Activated naive CD8-positive, alpha-beta T cell treated with anti-CD3 and anti-CD28 coated beads, Interleukin-2, amount 50 U/mL, for 16 hours (primary cell): ENCODE data around the gene PCDHA6.
"Not testable (repeated sequence)": the region's sequence is repeated elsewhere in the genome, so short reads cannot be mapped to it uniquely, and the experiment has no call there.

Experiments used
- DNase-seq: peaks from one replicate; pipeline ENCODE4 v3.0.0-alpha.2; 2020; ENCODE audit warnings: low read depth, low spot score

Gene PCDHA6

GRCh38 chr5:140862441-140863295 is 34.9 kb downstream of the PCDHA6 start:
- no peak for DNase-seq

- DNase-seq = no peak
Measured at GRCh38 chr5:140868721-140869554, 41.2 kb downstream of the PCDHA6 start, which contains the start of gene PCDHA11. Gene PCDHA11 (plus strand): TSS chr5:140868957. CDS start chr5:140869104, 147 bp downstream.

DNA sequence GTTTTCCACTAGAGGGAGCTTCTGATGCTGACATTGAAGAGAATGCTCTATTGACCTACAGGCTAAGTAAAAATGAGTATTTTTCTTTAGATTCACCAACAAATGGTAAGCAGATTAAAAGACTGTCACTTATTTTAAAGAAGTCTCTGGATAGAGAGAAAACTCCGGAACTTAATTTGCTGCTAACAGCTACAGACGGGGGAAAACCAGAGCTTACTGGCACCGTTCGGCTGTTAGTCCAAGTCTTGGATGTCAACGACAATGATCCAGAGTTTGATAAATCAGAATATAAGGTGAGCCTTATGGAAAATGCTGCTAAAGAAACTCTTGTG is 41.8 kb downstream of the PCDHA6 start:
- no peak for DNase-seq

DNA sequence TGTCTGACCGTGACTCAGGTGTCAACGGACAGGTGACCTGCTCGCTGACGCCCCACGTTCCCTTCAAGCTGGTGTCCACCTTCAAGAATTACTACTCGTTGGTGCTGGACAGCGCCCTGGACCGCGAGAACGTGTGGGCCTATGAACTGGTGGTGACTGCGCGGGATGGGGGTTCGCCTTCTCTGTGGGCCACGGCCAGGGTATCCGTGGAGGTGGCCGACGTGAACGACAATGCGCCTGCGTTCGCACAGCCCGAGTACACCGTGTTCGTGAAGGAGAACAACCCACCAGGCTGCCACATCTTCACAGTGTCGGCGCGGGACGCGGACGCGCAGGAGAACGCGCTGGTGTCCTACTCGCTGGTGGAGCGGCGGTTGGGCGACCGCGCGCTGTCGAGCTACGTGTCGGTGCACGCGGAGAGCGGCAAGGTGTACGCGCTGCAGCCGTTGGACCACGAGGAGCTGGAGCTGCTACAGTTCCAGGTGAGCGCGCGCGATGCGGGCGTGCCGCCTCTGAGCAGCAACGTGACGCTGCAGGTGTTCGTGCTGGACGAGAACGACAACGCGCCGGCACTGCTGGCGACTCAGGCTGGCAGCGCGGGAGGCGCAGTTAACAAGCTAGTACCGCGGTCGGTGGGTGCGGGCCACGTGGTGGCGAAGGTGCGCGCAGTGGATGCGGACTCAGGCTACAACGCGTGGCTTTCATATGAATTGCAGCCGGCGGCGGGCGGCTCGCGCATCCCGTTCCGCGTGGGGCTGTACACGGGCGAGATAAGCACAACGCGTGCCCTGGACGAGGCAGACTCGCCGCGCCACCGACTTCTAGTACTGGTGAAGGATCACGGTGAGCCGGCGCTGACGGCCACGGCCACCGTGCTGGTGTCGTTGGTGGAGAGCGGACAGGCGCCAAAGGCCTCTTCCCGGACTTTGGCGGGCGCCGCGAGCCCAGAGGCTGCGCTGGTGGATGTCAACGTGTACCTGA is 42.8 kb downstream of the PCDHA6 start:
- DNase-seq = no peak

DNA sequence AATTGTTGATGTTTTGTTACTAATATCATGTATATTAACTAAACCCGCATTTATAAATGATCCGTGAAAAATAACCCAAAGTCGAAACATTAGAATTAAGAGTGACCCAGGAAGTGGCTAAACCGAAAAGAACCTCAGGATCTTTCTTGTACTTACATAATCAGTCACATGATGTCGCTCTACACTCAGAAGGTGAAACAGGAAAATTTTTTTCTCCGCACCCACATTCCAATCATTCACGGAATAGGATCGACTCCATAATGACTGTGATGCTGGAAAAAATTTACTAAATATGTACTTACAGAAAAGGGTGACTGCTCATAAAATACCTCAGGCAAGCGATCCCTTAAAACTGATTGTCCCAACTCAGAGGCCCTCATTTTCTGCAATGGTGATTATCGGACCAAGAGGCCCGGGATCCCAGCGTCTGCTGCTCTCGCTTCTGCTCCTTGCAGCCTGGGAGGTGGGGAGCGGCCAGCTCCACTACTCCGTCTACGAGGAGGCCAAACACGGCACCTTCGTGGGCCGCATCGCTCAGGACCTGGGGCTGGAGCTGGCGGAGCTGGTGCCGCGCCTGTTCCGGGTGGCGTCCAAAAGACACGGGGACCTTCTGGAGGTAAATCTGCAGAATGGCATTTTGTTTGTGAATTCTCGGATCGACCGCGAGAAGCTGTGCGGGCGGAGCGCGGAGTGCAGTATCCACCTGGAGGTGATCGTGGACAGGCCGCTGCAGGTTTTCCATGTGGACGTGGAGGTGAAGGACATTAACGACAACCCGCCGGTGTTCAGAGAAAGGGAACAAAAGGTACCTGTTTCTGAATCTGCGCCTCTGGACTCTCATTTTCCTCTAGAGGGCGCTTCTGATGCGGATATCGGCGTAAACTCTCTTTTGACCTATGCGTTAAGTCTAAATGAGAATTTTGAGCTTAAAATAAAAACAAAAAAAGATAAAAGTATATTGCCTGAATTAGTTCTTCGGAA is 47.6 kb downstream of the PCDHA6 start, which contains the start of gene PCDHA12:
Gene PCDHA12 (plus strand): TSS at position 224 of the 981 bp plus-strand sequence. CDS start 165 bp downstream, at position 389.
- no peak for DNase-seq

- DNase-seq = not testable (repeated sequence)
Measured at GRCh38 chr5:140876541-140877261, 48.9 kb downstream of the PCDHA6 start.

DNA sequence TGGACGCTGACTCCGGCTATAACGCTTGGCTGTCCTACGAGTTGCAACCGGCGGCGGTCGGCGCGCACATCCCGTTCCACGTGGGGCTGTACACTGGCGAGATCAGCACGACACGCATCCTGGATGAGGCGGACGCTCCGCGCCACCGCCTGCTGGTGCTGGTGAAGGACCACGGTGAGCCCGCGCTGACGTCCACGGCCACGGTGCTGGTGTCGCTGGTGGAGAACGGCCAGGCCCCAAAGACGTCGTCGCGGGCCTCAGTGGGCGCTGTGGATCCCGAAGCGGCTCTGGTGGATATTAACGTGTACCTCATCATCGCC is 49.5 kb downstream of the PCDHA6 start:
- DNase-seq = no peak
